ENCODE data around the gene RIPPLY3.

RIPPLY3 gene, protein sequence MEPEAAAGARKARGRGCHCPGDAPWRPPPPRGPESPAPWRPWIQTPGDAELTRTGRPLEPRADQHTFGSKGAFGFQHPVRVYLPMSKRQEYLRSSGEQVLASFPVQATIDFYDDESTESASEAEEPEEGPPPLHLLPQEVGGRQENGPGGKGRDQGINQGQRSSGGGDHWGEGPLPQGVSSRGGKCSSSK

DNA sequence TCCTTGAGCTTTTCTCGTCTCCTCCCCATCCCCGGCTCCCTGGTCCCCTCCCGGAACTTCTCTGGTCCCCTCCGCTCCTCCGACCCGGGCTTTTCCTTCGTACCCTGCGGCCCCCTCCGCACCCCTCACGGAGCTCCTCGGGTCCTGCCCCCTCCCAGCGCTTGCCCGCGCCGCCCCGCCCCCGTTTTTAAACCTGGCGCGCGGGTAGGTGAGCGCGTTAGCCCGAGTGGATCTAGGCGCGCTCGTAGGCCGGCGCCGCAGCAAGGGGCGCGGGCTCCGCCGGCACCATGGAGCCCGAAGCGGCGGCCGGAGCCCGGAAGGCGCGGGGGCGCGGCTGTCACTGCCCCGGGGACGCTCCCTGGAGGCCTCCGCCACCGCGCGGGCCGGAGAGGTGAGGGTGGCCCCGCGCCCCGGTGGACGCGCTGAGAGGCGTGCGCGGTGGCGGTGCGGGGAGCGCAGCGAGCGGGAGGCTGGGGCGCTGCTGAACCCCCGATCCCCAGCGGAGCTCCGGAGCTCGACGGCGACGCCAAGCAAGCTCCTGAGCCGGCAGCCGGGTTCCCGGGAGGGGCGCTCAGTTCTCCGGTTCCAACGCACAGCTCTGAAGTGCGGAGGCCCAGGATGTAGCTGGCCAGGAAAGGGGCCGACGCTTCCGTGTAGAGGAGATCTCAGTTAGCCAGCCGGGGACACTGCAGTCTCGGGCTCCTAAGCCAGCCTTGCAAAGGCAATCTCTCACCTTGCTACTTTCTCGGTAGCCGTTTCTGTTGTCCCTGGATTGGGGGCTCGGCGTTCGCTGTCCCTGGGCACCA is at the start of gene RIPPLY3:
TSS of gene RIPPLY3 (plus strand) at position 217 of the 806 bp plus-strand sequence. CDS start at position 288, 71 bp downstream.
- Histone ChIP-seq H3K9ac (ENCODE audit: insufficient read length, low read depth) (peak within 1 kb of the TSS; percentile 85), H3K36me3 (ENCODE audit: insufficient read depth, insufficient read length, low read length) (no peaks in the 10 kb centered on the region), H3K4me3 (ENCODE audit: insufficient read length, low read depth) (peak within 1 kb of the TSS; percentile 66), H3K9me3 (ENCODE audit: insufficient read depth, low read length) (no peaks in the 10 kb centered on the region), H3K27me3 (ENCODE audit: insufficient read depth, insufficient read length) (peaks cover 48% of the 10 kb centered on the region), H3K4me1 (ENCODE audit: insufficient read depth, insufficient read length) (peaks cover 6% of the 10 kb centered on the region)
- no peak for DNase-seq (ENCODE audit: low read depth, low spot score)
- TF ChIP-seq SUZ12 (IDR thresholded peaks at IDR 0.05; ENCODE audit: extremely low read depth, insufficient read depth, insufficient read length) (no peak), YY1 (IDR thresholded peaks at IDR 0.05; ENCODE audit: insufficient read depth, insufficient read length) (no peak), ZNF274 (IDR thresholded peaks at IDR 0.05; ENCODE audit: low read depth, low read length) (no peak)

DNA sequence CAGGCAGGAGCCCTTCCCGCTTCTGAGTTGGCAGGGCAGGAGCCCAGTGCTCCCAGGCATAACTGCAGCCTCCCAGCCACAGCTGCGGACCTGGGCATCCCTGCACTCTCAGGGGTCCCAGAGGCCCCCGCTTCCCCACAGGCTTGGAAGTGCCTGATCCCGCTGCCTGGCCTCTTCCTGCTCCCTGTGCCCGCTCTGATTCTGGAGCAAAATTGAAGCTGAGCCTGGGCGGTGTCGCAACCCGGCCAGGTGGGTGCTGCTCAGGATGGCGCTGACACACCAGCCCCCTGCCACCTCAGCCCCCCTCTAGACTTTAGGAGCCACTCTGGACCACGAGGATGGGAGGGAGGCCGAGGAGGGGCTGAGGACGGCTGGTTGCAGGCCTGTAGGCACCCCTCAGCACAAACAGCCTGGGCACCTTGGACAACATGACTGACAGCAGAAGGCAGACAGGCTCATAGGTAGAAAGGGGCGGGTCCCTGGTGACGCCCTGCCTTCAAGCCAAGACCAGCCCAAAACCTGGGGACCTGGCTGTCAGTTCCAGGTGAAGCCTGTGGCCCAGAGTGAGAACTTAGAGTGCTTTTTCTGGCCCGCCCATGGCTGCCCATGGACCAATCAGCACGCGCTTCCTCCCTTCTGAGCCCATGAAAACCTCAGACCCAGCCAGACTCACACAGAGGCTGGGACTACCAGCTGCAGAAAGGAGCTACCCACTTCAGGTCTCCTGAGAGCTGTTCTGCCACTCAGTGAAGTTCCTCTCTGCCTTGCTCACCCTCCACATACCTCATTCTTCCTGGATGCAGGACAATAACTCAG is 47.3 kb upstream of the RIPPLY3 start:
- Histone ChIP-seq H3K9ac (ENCODE audit: insufficient read length, low read depth) (no peak overlapping the region), H3K4me3 (ENCODE audit: insufficient read length, low read depth) (no peak overlapping the region), H3K9me3 (ENCODE audit: insufficient read depth, low read length) (peaks cover 4% of the 10 kb centered on the region; the same call in 1 of the 2 replicates), H3K27me3 (ENCODE audit: insufficient read depth, insufficient read length) (no peaks in the 10 kb centered on the region), H3K36me3 (ENCODE audit: insufficient read depth, insufficient read length, low read length) (peaks cover 33% of the 10 kb centered on the region), H3K4me1 (ENCODE audit: insufficient read depth, insufficient read length) (no peaks in the 10 kb centered on the region)
- TF ChIP-seq SUZ12 (IDR thresholded peaks at IDR 0.05; ENCODE audit: extremely low read depth, insufficient read depth, insufficient read length) (no peak), YY1 (IDR thresholded peaks at IDR 0.05; ENCODE audit: insufficient read depth, insufficient read length) (no peak), ZNF274 (IDR thresholded peaks at IDR 0.05; ENCODE audit: low read depth, low read length) (no peak)
- no peak for DNase-seq (ENCODE audit: low read depth, low spot score)

DNA sequence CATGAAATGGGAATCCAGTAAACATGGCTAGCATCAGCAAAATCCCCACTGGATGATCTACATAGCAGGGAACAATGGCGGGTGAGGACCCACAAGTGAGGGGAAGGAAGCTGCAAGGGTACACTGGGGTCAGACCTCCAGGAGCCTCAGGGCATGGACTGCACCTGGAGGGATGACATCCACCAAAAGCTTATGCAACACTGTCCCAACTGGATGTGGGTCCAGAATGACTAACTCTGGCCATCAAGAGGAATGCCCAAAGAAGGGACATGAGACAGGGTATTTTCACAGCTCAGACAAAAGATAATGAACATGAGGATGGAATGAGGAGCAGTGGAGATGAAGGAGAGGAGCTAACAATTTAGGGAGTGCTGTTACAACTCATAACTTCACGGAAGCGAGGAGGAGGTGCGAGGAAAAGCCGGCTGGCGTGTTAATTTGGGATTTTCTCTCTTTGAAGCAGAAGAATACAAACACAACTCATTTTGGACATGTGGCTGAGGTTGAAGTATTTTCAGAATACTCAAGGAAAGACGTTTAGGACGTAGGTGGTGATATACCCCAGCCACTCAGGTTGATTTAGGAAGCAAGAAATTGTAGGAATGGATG is 45.7 kb upstream of the RIPPLY3 start:
- Histone ChIP-seq H3K27me3 (ENCODE audit: insufficient read depth, insufficient read length) (no peaks in the 10 kb centered on the region), H3K9me3 (ENCODE audit: insufficient read depth, low read length) (peaks cover 4% of the 10 kb centered on the region; the same call in 1 of the 2 replicates), H3K9ac (ENCODE audit: insufficient read length, low read depth) (no peak overlapping the region), H3K4me1 (ENCODE audit: insufficient read depth, insufficient read length) (no peaks in the 10 kb centered on the region), H3K4me3 (ENCODE audit: insufficient read length, low read depth) (no peak overlapping the region), H3K36me3 (ENCODE audit: insufficient read depth, insufficient read length, low read length) (peaks cover 32% of the 10 kb centered on the region)
- TF ChIP-seq ZNF274 (IDR thresholded peaks at IDR 0.05; ENCODE audit: low read depth, low read length): no peak
- no peak for TF ChIP-seq SUZ12 (IDR thresholded peaks at IDR 0.05; ENCODE audit: extremely low read depth, insufficient read depth, insufficient read length)
- no peak for TF ChIP-seq YY1 (IDR thresholded peaks at IDR 0.05; ENCODE audit: insufficient read depth, insufficient read length)
- DNase-seq (ENCODE audit: low read depth, low spot score): no peak

DNA sequence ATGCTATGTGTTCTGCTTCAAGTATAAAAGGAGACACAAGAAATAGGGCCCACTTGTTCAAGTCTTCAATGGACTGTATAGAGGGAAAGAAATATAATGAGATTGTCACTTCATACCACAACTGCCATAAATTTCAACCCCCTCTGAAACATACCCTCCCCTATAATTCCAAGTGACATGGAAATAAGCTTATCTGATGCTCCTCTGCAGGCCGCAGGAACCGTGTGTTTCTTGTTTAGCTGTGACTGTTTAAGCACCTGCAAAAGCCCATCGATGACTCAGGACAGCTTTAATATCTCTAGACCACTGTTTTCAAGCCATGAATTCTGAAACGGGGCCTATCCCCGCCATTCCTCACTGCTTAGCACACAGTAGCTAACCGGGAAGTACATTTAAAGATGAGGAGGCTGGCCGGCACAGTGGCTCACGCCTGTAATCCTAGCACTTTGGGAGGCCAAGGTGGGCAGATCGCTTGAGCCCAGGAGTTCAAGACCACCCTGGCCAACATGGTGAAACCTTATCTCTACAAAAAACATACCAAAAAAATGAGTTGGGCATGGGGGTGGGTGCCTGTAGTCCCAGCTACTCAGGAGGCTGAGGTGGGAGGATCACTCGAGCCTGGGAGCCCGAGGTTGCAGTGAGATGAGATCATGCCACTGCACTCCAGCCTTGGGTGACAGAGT is 44.3 kb upstream of the RIPPLY3 start:
- H3K9me3 ChIP-seq (ENCODE audit: insufficient read depth, low read length): peaks cover 4% of the 10 kb centered on the region; the same call in 1 of the 2 replicates
- TF ChIP-seq SUZ12 (IDR thresholded peaks at IDR 0.05; ENCODE audit: extremely low read depth, insufficient read depth, insufficient read length) (no peak), YY1 (IDR thresholded peaks at IDR 0.05; ENCODE audit: insufficient read depth, insufficient read length) (no peak), ZNF274 (IDR thresholded peaks at IDR 0.05; ENCODE audit: low read depth, low read length) (no peak)
- DNase-seq (ENCODE audit: low read depth, low spot score): no peak
- no peaks in the 10 kb centered on the region for H3K27me3 ChIP-seq (ENCODE audit: insufficient read depth, insufficient read length)
- H3K4me3 ChIP-seq (ENCODE audit: insufficient read length, low read depth): no peak overlapping the region
- H3K9ac ChIP-seq (ENCODE audit: insufficient read length, low read depth): no peak overlapping the region
- H3K36me3 ChIP-seq (ENCODE audit: insufficient read depth, insufficient read length, low read length): peaks cover 25% of the 10 kb centered on the region
- H3K4me1 ChIP-seq (ENCODE audit: insufficient read depth, insufficient read length): no peaks in the 10 kb centered on the region

DNA sequence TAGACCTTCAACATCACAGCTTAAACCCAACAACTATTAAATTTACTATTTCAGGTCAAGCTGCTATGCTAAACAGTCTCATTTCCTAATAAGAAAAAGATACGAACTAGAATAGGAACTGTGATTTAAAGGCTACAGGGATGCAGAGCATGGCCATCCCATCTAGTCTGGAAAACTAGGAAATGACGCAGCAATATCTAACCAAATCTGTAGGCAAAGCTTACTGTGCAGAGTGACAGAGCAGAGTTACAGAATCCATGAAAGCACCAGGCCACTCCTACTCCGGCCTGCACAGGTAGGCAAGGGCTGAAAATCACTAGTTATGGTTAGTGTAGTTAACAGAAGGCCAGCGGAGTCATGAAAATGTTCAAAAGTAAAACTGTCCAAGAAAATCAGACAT is 42.1 kb upstream of the RIPPLY3 start:
- no peak overlapping the region for H3K4me3 ChIP-seq (ENCODE audit: insufficient read length, low read depth)
- H3K27me3 ChIP-seq (ENCODE audit: insufficient read depth, insufficient read length): no peaks in the 10 kb centered on the region
- peaks cover 29% of the 10 kb centered on the region for H3K36me3 ChIP-seq (ENCODE audit: insufficient read depth, insufficient read length, low read length)
- H3K9me3 ChIP-seq (ENCODE audit: insufficient read depth, low read length): peaks cover 4% of the 10 kb centered on the region; the same call in 1 of the 2 replicates
- DNase-seq (ENCODE audit: low read depth, low spot score): no peak
- no peak overlapping the region for H3K9ac ChIP-seq (ENCODE audit: insufficient read length, low read depth)
- no peaks in the 10 kb centered on the region for H3K4me1 ChIP-seq (ENCODE audit: insufficient read depth, insufficient read length)
- no peak for TF ChIP-seq YY1 (IDR thresholded peaks at IDR 0.05; ENCODE audit: insufficient read depth, insufficient read length)
- TF ChIP-seq ZNF274 (IDR thresholded peaks at IDR 0.05; ENCODE audit: low read depth, low read length): no peak
- TF ChIP-seq SUZ12 (IDR thresholded peaks at IDR 0.05; ENCODE audit: extremely low read depth, insufficient read depth, insufficient read length): no peak
